Measurements from ENCODE around the gene C22orf23. TPM values are rescaled to one million over a fixed set of nuclear protein-coding genes. Genes with fewer than 3 reads are reported as not detected.

The C22orf23 gene
- total and polyA plus RNA-seq, 10 donors: 0.04 to 0.16 (median 0.05) TPM; not detected in 7

DNA sequence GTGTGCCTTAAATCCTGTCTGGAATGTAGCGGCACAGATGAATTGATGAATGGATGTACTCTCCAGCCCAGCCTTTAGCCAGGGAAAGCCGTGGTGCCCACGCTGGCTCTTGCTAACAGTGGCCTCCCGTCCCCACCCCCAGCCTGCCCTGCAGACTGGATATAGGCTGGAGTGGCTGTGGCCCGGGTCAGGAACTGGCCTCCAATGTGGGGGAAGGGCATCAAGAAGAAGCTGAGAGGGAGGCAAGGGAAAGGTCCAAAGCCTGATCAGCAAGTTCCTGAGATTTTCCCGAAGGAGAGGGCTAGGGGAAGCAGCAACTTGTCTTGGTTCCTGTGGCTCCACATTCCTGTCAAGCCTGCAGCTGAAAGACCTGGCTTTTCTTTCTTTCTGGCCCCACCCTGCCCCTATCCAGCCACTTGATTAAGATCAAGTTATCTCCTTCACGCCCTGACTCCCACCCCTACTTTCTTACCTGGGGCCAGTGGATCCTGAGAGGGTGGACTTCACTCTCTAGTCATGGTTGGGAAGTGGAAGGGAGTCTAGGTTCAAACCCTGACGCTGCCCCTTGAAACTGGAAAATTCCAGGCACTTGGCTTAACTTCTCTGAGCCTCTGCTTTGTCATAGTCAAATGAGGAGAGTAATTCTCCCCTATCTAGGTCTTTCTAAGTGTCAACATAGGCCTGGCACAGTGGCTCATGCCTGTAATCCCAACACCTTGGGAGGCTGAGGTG lies 58.3 kb downstream of the C22orf23 start:
- Histone ChIP-seq H3K36me3 (peaks cover 0 to 30% (median 17%) of the 10 kb centered on the region in 6 donors), H3K27me3 (replicated peaks in 1 of 7) (no peaks in the 10 kb centered on the region), H3K27ac (peak overlapping the region in 3 of 8 donors; percentile 8 to 77 (median 76)), H3K9me3 (no peaks in the 10 kb centered on the region), H3K4me1 (peaks cover 14 to 35% (median 23%) of the 10 kb centered on the region in 6 donors), H3K4me3 (no peak overlapping the region)
- WGBS, 5 donors: 66 to 81% (median 78%) methylated on average over 8 of the region's 8 CpGs
- intact Hi-C loops (cut with DNase I; ENCODE audit: low total_unique reads): no loop called here
- peak in 1 of 3 donors; percentile 11 for TF ChIP-seq POLR2AphosphoS5 (IDR thresholded peaks at IDR 0.05)
- TF ChIP-seq, protein P1, sequence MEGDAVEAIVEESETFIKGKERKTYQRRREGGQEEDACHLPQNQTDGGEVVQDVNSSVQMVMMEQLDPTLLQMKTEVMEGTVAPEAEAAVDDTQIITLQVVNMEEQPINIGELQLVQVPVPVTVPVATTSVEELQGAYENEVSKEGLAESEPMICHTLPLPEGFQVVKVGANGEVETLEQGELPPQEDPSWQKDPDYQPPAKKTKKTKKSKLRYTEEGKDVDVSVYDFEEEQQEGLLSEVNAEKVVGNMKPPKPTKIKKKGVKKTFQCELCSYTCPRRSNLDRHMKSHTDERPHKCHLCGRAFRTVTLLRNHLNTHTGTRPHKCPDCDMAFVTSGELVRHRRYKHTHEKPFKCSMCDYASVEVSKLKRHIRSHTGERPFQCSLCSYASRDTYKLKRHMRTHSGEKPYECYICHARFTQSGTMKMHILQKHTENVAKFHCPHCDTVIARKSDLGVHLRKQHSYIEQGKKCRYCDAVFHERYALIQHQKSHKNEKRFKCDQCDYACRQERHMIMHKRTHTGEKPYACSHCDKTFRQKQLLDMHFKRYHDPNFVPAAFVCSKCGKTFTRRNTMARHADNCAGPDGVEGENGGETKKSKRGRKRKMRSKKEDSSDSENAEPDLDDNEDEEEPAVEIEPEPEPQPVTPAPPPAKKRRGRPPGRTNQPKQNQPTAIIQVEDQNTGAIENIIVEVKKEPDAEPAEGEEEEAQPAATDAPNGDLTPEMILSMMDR (IDR thresholded peaks at IDR 0.05 in 8 of 11, conservative IDR thresholded peaks at IDR 0.05 in 3 of 11): no peak
- no peak for DNase-seq

DNA sequence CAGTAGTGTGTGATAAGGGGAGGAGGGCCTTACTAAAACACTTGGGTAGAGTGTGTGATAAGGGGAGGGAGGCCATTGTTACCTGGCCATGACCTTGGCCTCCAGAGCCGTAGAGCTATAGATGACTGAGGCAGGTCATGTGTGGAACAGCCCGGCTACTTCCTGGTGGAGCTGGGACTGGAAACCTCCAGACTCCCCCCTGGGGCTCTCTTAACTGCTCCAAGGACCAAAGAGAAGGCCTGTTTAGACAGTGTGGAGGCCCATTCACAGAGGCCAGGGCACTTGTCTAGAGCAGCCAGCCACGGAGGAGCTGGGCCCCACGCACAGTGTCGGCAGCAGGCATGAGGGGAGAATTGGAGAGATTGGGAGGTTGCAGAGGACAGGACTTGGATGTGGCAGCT lies 59.8 kb downstream of the C22orf23 start:
- H3K36me3 ChIP-seq: peaks cover 0 to 45% (median 32%) of the 10 kb centered on the region in 6 donors
- intact Hi-C loops (cut with DNase I; ENCODE audit: low total_unique reads): no loop called here
- 79 to 91% (median 84%) methylated on average over 5 of the region's 5 CpGs for WGBS, 5 donors
- no peaks in the 10 kb centered on the region for H3K27me3 ChIP-seq (replicated peaks in 1 of 7)
- H3K4me3 ChIP-seq: no peak overlapping the region
- DNase-seq: no peak
- peaks cover 14 to 35% (median 23%) of the 10 kb centered on the region in 6 donors for H3K4me1 ChIP-seq
- H3K9me3 ChIP-seq: no peaks in the 10 kb centered on the region
- TF ChIP-seq POLR2AphosphoS5 (IDR thresholded peaks at IDR 0.05): peak in 2 of 3 donors; percentile 21 to 48
- TF ChIP-seq, protein P1 (IDR thresholded peaks at IDR 0.05 in 8 of 11, conservative IDR thresholded peaks at IDR 0.05 in 3 of 11): no peak
- no peak for TF ChIP-seq POLR2A (IDR thresholded peaks at IDR 0.05)
- H3K27ac ChIP-seq: no peak overlapping the region

Small RNA genes within 50 kb of the gene (microRNA-seq; reads per million reads assigned to microRNA genes)
- gene MIR4534 (0 reads per million in 3 donors), gene MIR6820 (1.1 to 1.8 (median 1.4) reads per million in 3 donors)

Other genes starting within 250 kb of the C22orf23 start
- 1 to 10 TPM in 5 of 7 donors, under 1 TPM in 1, not detected in 1; 0.94 to 2.2 (median 1.7) TPM for gene GCAT, start 145.7 kb downstream of the C22orf23 start, total RNA-seq
- gene GCAT, start 145.7 kb downstream of the C22orf23 start, polyA plus RNA-seq: 1 to 10 TPM; 1.7 to 3.9 (median 1.9) TPM
- not detected for gene GALR3, start 130.2 kb downstream of the C22orf23 start, total RNA-seq
- gene GALR3, start 130.2 kb downstream of the C22orf23 start, polyA plus RNA-seq: not detected
- gene ANKRD54, start 109.3 kb downstream of the C22orf23 start, total RNA-seq: 10 to 100 TPM; 14.5 to 31.0 (median 15.3) TPM
- gene ANKRD54, start 109.3 kb downstream of the C22orf23 start, polyA plus RNA-seq: 10 to 100 TPM; 15.7 to 17.5 (median 15.8) TPM
- 100 to 1,000 TPM; 254 to 407 (median 337) TPM for gene EIF3L, start 104.2 kb downstream of the C22orf23 start, total RNA-seq
- gene EIF3L, start 104.2 kb downstream of the C22orf23 start, polyA plus RNA-seq: 100 to 1,000 TPM; 275 to 364 (median 331) TPM
- 10 to 100 TPM; 15.7 to 29.4 (median 21.8) TPM for gene MICALL1, start 47.3 kb downstream of the C22orf23 start, total RNA-seq
- 10 to 100 TPM in 1 of 3 donors, 1 to 10 TPM in 2; 3.8 to 11.6 (median 4.1) TPM for gene MICALL1, start 47.3 kb downstream of the C22orf23 start, polyA plus RNA-seq
- gene POLR2F, start 98 bp upstream of the C22orf23 start, total RNA-seq: 10 to 100 TPM; 28.0 to 68.3 (median 35.5) TPM
- 100 to 1,000 TPM in 1 of 3 donors, 10 to 100 TPM in 2; 82.1 to 111 (median 88.9) TPM for gene POLR2F, start 98 bp upstream of the C22orf23 start, polyA plus RNA-seq
- gene SOX10, start 31.0 kb upstream of the C22orf23 start, total RNA-seq: under 1 TPM in 3 of 7 donors, not detected in 4; 0.13 to 0.25 (median 0.23) TPM
- 1 to 10 TPM in 1 of 3 donors, under 1 TPM in 2; 0.09 to 1.8 (median 0.20) TPM for gene SOX10, start 31.0 kb upstream of the C22orf23 start, polyA plus RNA-seq
- 10 to 100 TPM; 14.9 to 34.2 (median 31.9) TPM for gene PICK1, start 103.8 kb upstream of the C22orf23 start, total RNA-seq
- gene PICK1, start 103.8 kb upstream of the C22orf23 start, polyA plus RNA-seq: 10 to 100 TPM; 16.4 to 29.3 (median 20.3) TPM
- gene SLC16A8, start 130.6 kb upstream of the C22orf23 start, total RNA-seq: under 1 TPM in 3 of 7 donors, not detected in 4; 0.30 to 0.77 (median 0.60) TPM
- gene SLC16A8, start 130.6 kb upstream of the C22orf23 start, polyA plus RNA-seq: 1 to 10 TPM in 1 of 3 donors, under 1 TPM in 2; 0.22 to 1.2 (median 0.97) TPM
- gene BAIAP2L2, start 157.1 kb upstream of the C22orf23 start, total RNA-seq: 1 to 10 TPM in 3 of 7 donors, under 1 TPM in 4; 0.37 to 3.0 (median 0.92) TPM
- gene BAIAP2L2, start 157.1 kb upstream of the C22orf23 start, polyA plus RNA-seq: 1 to 10 TPM in 1 of 3 donors, under 1 TPM in 2; 0.77 to 1.9 (median 0.90) TPM
- 10 to 100 TPM; 33.8 to 60.9 (median 56.4) TPM for gene PLA2G6, start 228.2 kb upstream of the C22orf23 start, total RNA-seq
- gene PLA2G6, start 228.2 kb upstream of the C22orf23 start, polyA plus RNA-seq: 10 to 100 TPM; 18.1 to 39.6 (median 27.0) TPM
- 10 to 100 TPM in 3 of 7 donors, 1 to 10 TPM in 4; 6.7 to 32.4 (median 9.0) TPM for gene MAFF, start 248.4 kb upstream of the C22orf23 start, total RNA-seq
- 10 to 100 TPM in 1 of 3 donors, 1 to 10 TPM in 2; 2.1 to 11.5 (median 3.7) TPM for gene MAFF, start 248.4 kb upstream of the C22orf23 start, polyA plus RNA-seq

Measured in spleen (tissue), 11 donors.